Stimulated activated CD8-positive, alpha-beta memory T cell treated with anti-CD3 and anti-CD28 coated beads, Interleukin-7, amount 100 ng/mL, for 48 hours (primary cell): Measurements from ENCODE around the gene HIVEP3.
A peak's percentile ranks its signal among the peaks of the same experiment; 100 is the strongest.

ENCODE experiments used
- DNase-seq, 2 donors: peaks; one replicate each; pipeline ENCODE4 v3.0.0-alpha.2; 2020; ENCODE audit warnings: low read depth in 1 of 2; ENCODE audit errors: extremely low read depth in 1 of 2

HIVEP3 gene

GRCh38 chr1:41852091-41852490 is 66.6 kb downstream of the HIVEP3 start:
- no peak for DNase-seq

- DNase-seq = no peak
These were observed 67.1 kb downstream of the HIVEP3 start for GRCh38 chr1:41851589-41851988.

- DNase-seq = peak in 1 of 2 donors; percentile 19
These were observed 68.7 kb downstream of the HIVEP3 start for GRCh38 chr1:41850029-41850428.

GRCh38 chr1:41849211-41849759 is 69.4 kb downstream of the HIVEP3 start:
- no peak for DNase-seq

GRCh38 chr1:41848216-41848952 is 70.3 kb downstream of the HIVEP3 start:
- no peak for DNase-seq

- no peak for DNase-seq
These were observed 71.0 kb downstream of the HIVEP3 start for GRCh38 chr1:41847733-41848132.

GRCh38 chr1:41846625-41847405 is 71.9 kb downstream of the HIVEP3 start:
- DNase-seq = no peak

GRCh38 chr1:41844781-41845272 is 73.9 kb downstream of the HIVEP3 start:
- DNase-seq = no peak

- DNase-seq = no peak
These were observed 74.5 kb downstream of the HIVEP3 start for GRCh38 chr1:41844255-41844654.

- DNase-seq = no peak
These were observed 75.5 kb downstream of the HIVEP3 start for GRCh38 chr1:41842993-41843755.

- no peak for DNase-seq
These were observed 76.4 kb downstream of the HIVEP3 start for GRCh38 chr1:41842326-41842725.

GRCh38 chr1:41840592-41841246 is 78.0 kb downstream of the HIVEP3 start:
- DNase-seq = no peak

GRCh38 chr1:41838266-41838665 is 80.5 kb downstream of the HIVEP3 start:
- DNase-seq = no peak

- DNase-seq = no peak
These were observed 81.0 kb downstream of the HIVEP3 start for GRCh38 chr1:41837691-41838090.

- no peak for DNase-seq
These were observed 83.2 kb downstream of the HIVEP3 start for GRCh38 chr1:41835485-41835884.

- DNase-seq = no peak
These were observed 85.2 kb downstream of the HIVEP3 start for GRCh38 chr1:41833519-41834000.

- no peak for DNase-seq
These were observed 88.0 kb downstream of the HIVEP3 start for GRCh38 chr1:41830726-41831125.

- DNase-seq = no peak
These were observed 90.6 kb downstream of the HIVEP3 start for GRCh38 chr1:41827991-41828570.

- no peak for DNase-seq
These were observed 95.3 kb downstream of the HIVEP3 start for GRCh38 chr1:41823471-41823870.

- DNase-seq = no peak
These were observed 95.9 kb downstream of the HIVEP3 start for GRCh38 chr1:41822866-41823265.
